K562 (cell line): ENCODE results near the gene PLSCR3. TPM values are rescaled to one million over a fixed set of nuclear protein-coding genes. Genes with fewer than 3 reads are reported as not detected.
A peak's percentile ranks its signal among the peaks of the same experiment; 100 is the strongest.

Experiments
- CBFB ChIP-seq: sonication (generic); formaldehyde crosslinking; IDR thresholded peaks from 2 replicates; pipeline ENCODE4 v1.4.0; 2020; ENCODE audit warnings: mild to moderate bottlenecking, missing genetic modification reagents
- CREBBP ChIP-seq: IDR thresholded peaks from one replicate; pipeline ENCODE4 v1.6.1; 2012; ENCODE audit warnings: low read depth, mild to moderate bottlenecking, control low read depth, inconsistent platforms, low read length
- DMBX1 ChIP-seq: fragments of 250-450 bp; sonication (Bioruptor Pico); IDR thresholded peaks from 2 replicates; pipeline ENCODE4 v1.8.0; 2022; ENCODE audit warnings: inconsistent platforms, mild to moderate bottlenecking, moderate library complexity, borderline replicate concordance
- FOXA1 ChIP-seq: fragments of 450-650 bp; IDR thresholded peaks from 2 replicates; pipeline ENCODE4 v1.6.1; 2016; ENCODE audit warnings: mild to moderate bottlenecking, borderline replicate concordance
- HMG20A ChIP-seq: fragments of 450-650 bp; formaldehyde crosslinking; conservative IDR thresholded peaks from 2 replicates; pipeline ENCODE4 v1.4.0; 2020; ENCODE audit warnings: mild to moderate bottlenecking, mixed read lengths
- IFI16 ChIP-seq: fragments of 250-450 bp; sonication (Bioruptor Pico); IDR thresholded peaks from 2 replicates; pipeline ENCODE4 v2.1.2; 2022; ENCODE audit warnings: mild to moderate bottlenecking, inconsistent platforms
- ILK ChIP-seq: fragments of 450-650 bp; IDR thresholded peaks from 2 replicates; pipeline ENCODE4 v1.6.1; 2016; ENCODE audit warnings: missing genetic modification characterization, low read depth, mild to moderate bottlenecking, missing compliant biosample characterization, moderate library complexity, borderline replicate concordance
- MLLT1 ChIP-seq, 2 experiments: fragments of 450-650 bp; IDR thresholded peaks; 2 replicates each; pipeline ENCODE4 v1.6.1; 2016
- PML ChIP-seq: IDR thresholded peaks from 2 replicates; pipeline ENCODE4 v1.6.1; 2012; ENCODE audit warnings: low read length, inconsistent platforms
- RNF2 ChIP-seq: sonication (generic); IDR thresholded peaks from 2 replicates; pipeline ENCODE4 v1.6.1; 2016
- THRA ChIP-seq: fragments of 450-650 bp; IDR thresholded peaks from 2 replicates; pipeline ENCODE4 v1.6.1; 2017; ENCODE audit warnings: mild to moderate bottlenecking, moderate library complexity
- U2AF1 ChIP-seq: fragments of 200-400 bp; formaldehyde crosslinking; optimal IDR thresholded peaks from 2 replicates; pipeline ENCODE3; 2017; ENCODE audit warnings: mild to moderate bottlenecking, low read depth, low read length, moderate library complexity
- ZNF551 ChIP-seq: fragments of 250-450 bp; sonication (Bioruptor Pico); IDR thresholded peaks from 2 replicates; pipeline ENCODE4 v1.5.0; 2021; ENCODE audit warnings: mild to moderate bottlenecking, moderate library complexity
- ZNF57 ChIP-seq: fragments of 450-650 bp; formaldehyde crosslinking; IDR thresholded peaks from 2 replicates; pipeline ENCODE4 v1.4.0; 2020; ENCODE audit warnings: mild to moderate bottlenecking, moderate library complexity
- polyA plus RNA-seq, 8 experiments: library from polyadenylated mRNA; depleted of rRNA in 4 of 8; stranded (reverse) in 5 of 8; unstranded in 3 of 8; fragments of >200 nt; fragmentation: Nextera tagmentation in 2 of 8; fragmentation: Illumina TruSeq in 1 of 8; extraction: Ambion mirVana in 2 of 8; extraction: Trizol in 1 of 8; gene quantifications; 2 replicates each; pipeline versions ENCODE4 v1.2.1 to v1.2.3, GENCODE V29; 2011 to 2014; ENCODE audit warnings: inconsistent platforms in 1 of 8, missing spikeins in 1 of 8
- total RNA-seq, 7 experiments: library from RNA; depleted of rRNA in 6 of 7; stranded (reverse); fragments of >200 nt in 6 of 7; fragmentation: Illumina TruSeq in 2 of 7; extraction: Trizol in 2 of 7; gene quantifications; 2 replicates each; pipeline versions ENCODE4 v1.2.1 to v1.2.3, GENCODE V29; 2011 to 2021; ENCODE audit warnings: low replicate concordance in 1 of 7
- TF ChIP-seq, protein P1 (sequence below): fragments of 450-650 bp; IDR thresholded peaks from 2 replicates; pipeline ENCODE4 v1.6.1; 2016; ENCODE audit warnings: borderline replicate concordance
- TF ChIP-seq, protein P2 (sequence below): sonication (generic); formaldehyde crosslinking; IDR thresholded peaks from 2 replicates; pipeline ENCODE4 v1.8.0; 2022; ENCODE audit warnings: mild to moderate bottlenecking, missing genetic modification reagents
- TF ChIP-seq, protein P3 (sequence below), 2 experiments: fragments of 450-650 bp; conservative IDR thresholded peaks; 2 replicates each; pipeline ENCODE4 v1.6.1; 2017; ENCODE audit warnings: mild to moderate bottlenecking in 2 of 2, moderate library complexity in 2 of 2

PLSCR3 gene
- total and polyA plus RNA-seq, 9 of the 15 experiments (the other 6 are each of a cell fraction or from before 2014, with no cell fraction given), result 3.2 to 16.8 (median 4.5) TPM

DNA sequence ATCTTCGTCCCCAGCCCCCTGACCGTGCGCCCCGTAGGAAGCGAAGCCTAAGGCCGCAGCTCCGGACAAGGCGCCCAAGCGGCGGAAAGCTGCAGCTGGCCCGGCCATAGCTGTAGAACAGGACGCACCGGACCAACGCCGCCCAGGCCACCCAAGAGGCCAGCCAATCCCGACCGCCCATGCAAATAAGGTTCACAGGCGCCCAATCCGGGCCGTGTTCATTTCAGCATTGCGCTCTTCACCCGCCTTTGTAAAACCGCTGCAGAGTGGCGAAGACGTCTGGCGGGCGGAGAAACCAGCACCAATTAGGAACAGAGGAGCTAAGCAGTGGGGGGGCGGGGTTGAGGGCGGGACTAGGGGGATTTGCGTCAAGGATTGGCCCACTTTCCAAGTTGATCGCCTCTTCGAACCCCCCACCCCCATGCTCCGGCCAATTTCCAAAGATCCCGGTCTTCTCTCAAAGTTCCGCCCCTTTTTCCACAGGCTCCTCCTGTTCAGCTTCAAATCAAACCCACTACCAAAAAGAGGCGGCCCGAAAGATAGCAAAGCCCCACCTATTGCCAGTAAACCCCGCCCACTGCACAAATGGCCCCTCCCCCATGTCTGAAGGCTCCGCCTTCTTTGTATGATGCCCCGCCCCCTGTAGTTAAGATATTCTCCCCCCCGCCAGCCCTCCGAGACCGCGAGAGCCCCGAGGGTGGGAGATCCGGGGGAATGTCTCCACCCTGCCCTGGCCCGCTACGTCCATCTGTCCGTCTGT, 9.8 kb upstream of the PLSCR3 start, which contains the start of gene TMEM256 (continued):
- no peak for TF ChIP-seq FOXA1
- TF ChIP-seq PML, result peak; percentile 33; the same call in 1 of the 2 replicates
- 0 out of 4 replicates have a peak, but pooled peaks of 1 of the 2 experiments have one; percentile 58 for TF ChIP-seq MLLT1 (IDR thresholded peaks at IDR 0.05)
- TF ChIP-seq, protein P1, sequence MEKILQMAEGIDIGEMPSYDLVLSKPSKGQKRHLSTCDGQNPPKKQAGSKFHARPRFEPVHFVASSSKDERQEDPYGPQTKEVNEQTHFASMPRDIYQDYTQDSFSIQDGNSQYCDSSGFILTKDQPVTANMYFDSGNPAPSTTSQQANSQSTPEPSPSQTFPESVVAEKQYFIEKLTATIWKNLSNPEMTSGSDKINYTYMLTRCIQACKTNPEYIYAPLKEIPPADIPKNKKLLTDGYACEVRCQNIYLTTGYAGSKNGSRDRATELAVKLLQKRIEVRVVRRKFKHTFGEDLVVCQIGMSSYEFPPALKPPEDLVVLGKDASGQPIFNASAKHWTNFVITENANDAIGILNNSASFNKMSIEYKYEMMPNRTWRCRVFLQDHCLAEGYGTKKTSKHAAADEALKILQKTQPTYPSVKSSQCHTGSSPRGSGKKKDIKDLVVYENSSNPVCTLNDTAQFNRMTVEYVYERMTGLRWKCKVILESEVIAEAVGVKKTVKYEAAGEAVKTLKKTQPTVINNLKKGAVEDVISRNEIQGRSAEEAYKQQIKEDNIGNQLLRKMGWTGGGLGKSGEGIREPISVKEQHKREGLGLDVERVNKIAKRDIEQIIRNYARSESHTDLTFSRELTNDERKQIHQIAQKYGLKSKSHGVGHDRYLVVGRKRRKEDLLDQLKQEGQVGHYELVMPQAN, result peak; percentile 72; the same call in 1 of the 2 replicates
- TF ChIP-seq IFI16 (CRISPR knock-in tag), result no peak
- no peak for TF ChIP-seq CREBBP
- TF ChIP-seq DMBX1 (CRISPR knock-in tag), result no peak
- no peak for TF ChIP-seq CBFB
- no peak for TF ChIP-seq HMG20A (CRISPR knock-in tag)
- TF ChIP-seq U2AF1, result no peak
- no peak for TF ChIP-seq ZNF551 (CRISPR knock-in tag)
- TF ChIP-seq, protein P2, sequence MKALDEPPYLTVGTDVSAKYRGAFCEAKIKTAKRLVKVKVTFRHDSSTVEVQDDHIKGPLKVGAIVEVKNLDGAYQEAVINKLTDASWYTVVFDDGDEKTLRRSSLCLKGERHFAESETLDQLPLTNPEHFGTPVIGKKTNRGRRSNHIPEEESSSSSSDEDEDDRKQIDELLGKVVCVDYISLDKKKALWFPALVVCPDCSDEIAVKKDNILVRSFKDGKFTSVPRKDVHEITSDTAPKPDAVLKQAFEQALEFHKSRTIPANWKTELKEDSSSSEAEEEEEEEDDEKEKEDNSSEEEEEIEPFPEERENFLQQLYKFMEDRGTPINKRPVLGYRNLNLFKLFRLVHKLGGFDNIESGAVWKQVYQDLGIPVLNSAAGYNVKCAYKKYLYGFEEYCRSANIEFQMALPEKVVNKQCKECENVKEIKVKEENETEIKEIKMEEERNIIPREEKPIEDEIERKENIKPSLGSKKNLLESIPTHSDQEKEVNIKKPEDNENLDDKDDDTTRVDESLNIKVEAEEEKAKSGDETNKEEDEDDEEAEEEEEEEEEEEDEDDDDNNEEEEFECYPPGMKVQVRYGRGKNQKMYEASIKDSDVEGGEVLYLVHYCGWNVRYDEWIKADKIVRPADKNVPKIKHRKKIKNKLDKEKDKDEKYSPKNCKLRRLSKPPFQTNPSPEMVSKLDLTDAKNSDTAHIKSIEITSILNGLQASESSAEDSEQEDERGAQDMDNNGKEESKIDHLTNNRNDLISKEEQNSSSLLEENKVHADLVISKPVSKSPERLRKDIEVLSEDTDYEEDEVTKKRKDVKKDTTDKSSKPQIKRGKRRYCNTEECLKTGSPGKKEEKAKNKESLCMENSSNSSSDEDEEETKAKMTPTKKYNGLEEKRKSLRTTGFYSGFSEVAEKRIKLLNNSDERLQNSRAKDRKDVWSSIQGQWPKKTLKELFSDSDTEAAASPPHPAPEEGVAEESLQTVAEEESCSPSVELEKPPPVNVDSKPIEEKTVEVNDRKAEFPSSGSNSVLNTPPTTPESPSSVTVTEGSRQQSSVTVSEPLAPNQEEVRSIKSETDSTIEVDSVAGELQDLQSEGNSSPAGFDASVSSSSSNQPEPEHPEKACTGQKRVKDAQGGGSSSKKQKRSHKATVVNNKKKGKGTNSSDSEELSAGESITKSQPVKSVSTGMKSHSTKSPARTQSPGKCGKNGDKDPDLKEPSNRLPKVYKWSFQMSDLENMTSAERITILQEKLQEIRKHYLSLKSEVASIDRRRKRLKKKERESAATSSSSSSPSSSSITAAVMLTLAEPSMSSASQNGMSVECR, result peak; percentile 76
- TF ChIP-seq, protein P3, sequence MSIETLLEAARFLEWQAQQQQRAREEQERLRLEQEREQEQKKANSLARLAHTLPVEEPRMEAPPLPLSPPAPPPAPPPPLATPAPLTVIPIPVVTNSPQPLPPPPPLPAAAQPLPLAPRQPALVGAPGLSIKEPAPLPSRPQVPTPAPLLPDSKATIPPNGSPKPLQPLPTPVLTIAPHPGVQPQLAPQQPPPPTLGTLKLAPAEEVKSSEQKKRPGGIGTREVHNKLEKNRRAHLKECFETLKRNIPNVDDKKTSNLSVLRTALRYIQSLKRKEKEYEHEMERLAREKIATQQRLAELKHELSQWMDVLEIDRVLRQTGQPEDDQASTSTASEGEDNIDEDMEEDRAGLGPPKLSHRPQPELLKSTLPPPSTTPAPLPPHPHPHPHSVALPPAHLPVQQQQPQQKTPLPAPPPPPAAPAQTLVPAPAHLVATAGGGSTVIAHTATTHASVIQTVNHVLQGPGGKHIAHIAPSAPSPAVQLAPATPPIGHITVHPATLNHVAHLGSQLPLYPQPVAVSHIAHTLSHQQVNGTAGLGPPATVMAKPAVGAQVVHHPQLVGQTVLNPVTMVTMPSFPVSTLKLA (conservative IDR thresholded peaks at IDR 0.05), result peak in 1 of 2 experiments; percentile 61; a peak in 1 of 4 replicates
- no peak for TF ChIP-seq ILK (tag)
- TF ChIP-seq ZNF57 (CRISPR knock-in tag), result no peak
- TF ChIP-seq RNF2, result no peak
- no peak for TF ChIP-seq THRA
